ENCODE data around the gene RASGRF2.

DNA sequence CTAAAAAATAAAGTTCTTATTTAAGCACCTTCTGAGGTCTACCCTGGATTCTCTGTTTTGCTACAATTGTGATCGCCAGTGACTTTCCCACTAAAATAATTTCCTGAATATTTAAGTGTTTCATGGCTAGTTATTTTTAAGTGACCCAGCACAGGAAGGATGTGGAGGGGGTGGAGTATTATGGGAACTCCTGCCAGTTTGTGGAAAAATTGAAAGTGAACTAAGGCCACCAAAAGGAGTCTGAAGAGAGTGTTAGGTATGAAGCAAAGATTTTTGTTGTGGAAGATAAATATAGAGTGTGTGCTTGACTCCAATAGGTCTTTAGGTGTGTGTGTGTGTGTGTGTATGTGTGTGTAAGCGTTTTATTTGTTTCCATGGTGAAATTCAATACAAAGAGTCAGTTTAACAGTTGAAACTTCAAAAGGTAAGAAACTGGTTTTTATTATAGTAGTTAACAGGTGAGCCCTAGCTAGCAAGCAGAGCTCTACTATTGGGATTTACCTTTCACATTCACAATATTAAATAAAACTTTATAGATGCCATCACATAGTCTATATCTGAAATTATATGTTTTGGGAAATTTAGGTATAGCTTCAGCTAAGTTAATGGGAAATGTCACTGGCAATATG lies 25.6 kb downstream of the RASGRF2 start:
- TF ChIP-seq, protein P1, sequence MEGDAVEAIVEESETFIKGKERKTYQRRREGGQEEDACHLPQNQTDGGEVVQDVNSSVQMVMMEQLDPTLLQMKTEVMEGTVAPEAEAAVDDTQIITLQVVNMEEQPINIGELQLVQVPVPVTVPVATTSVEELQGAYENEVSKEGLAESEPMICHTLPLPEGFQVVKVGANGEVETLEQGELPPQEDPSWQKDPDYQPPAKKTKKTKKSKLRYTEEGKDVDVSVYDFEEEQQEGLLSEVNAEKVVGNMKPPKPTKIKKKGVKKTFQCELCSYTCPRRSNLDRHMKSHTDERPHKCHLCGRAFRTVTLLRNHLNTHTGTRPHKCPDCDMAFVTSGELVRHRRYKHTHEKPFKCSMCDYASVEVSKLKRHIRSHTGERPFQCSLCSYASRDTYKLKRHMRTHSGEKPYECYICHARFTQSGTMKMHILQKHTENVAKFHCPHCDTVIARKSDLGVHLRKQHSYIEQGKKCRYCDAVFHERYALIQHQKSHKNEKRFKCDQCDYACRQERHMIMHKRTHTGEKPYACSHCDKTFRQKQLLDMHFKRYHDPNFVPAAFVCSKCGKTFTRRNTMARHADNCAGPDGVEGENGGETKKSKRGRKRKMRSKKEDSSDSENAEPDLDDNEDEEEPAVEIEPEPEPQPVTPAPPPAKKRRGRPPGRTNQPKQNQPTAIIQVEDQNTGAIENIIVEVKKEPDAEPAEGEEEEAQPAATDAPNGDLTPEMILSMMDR (IDR thresholded peaks at IDR 0.05) = no peak
- TF ChIP-seq EP300 (IDR thresholded peaks at IDR 0.05) (no peak), POLR2A (IDR thresholded peaks at IDR 0.05) (no peak), POLR2AphosphoS5 (IDR thresholded peaks at IDR 0.05) (no peak)
